CD4-positive, alpha-beta memory T cell (primary cell): Measurements from ENCODE around the gene USP17L17. TPM values are rescaled to one million over a fixed set of nuclear protein-coding genes. Genes with fewer than 3 reads are reported as not detected.
"Not testable (repeated sequence)": the region's sequence is repeated elsewhere in the genome, so short reads cannot be mapped to it uniquely, and the experiment has no call there.

Source experiments
- CTCF ChIA-PET: fragments of 350-600 bp; sonication (Branson Sonifier 250); formaldehyde crosslinking; loops from one replicate; lab custom pipeline; 2021; ENCODE audit warnings: inconsistent platforms; ENCODE audit not compliant: partially characterized antibody; lab: Charles Lee
- POLR2A ChIA-PET: fragments of 350-600 bp; sonication (Branson Sonifier 250); formaldehyde crosslinking; loops from one replicate; lab custom pipeline; 2021; ENCODE audit not compliant: partially characterized antibody; lab: Charles Lee
- DNase-seq, 5 donors: peaks; one replicate each; pipeline versions ENCODE4 v3.0.0 to v3.0.0-alpha.2; 2020 to 2022; ENCODE audit warnings: mixed read lengths in 1 of 5
- H3K27ac ChIP-seq: one replicate; pipeline ENCODE4 v1.7.0; 2013; ENCODE audit warnings: low read depth, low read length
- H3K27me3 ChIP-seq: 2 replicates; pipeline ENCODE4 v1.7.0; 2013; ENCODE audit warnings: mild to moderate bottlenecking, low read length, moderate library complexity; ENCODE audit not compliant: insufficient read depth
- H3K36me3 ChIP-seq: 2 replicates; pipeline ENCODE4 v1.7.0; 2013; ENCODE audit warnings: mild to moderate bottlenecking, low read length, moderate library complexity; ENCODE audit not compliant: insufficient read depth
- H3K4me1 ChIP-seq: 2 replicates; pipeline ENCODE4 v1.7.0; 2013; ENCODE audit warnings: mild to moderate bottlenecking, low read length, moderate library complexity; ENCODE audit not compliant: insufficient read depth
- H3K4me3 ChIP-seq, 2 donors: one replicate each; pipeline ENCODE4 v1.7.0; 2013; ENCODE audit warnings: low read length in 2 of 2, mild to moderate bottlenecking in 1 of 2
- H3K9me3 ChIP-seq, 2 donors: one replicate each; pipeline ENCODE4 v1.7.0; 2013; ENCODE audit warnings: low read length in 2 of 2, control low read depth in 1 of 2; ENCODE audit not compliant: control insufficient read depth in 1 of 2
- H3K27ac Mint-ChIP-seq, 7 donors: one replicate each; pipeline ENCODE4 v1.8.0; 2020 to 2021; ENCODE audit warnings: mixed read lengths in 7 of 7, mild to moderate bottlenecking in 6 of 7, inconsistent platforms in 3 of 7, moderate library complexity in 3 of 7
- H3K27me3 Mint-ChIP-seq, 2 donors: one replicate each; pipeline ENCODE4 v1.8.0; 2020 to 2021; ENCODE audit warnings: mixed read lengths in 2 of 2
- H3K36me3 Mint-ChIP-seq, 2 donors: one replicate each; pipeline ENCODE4 v1.8.0; 2020 to 2021; ENCODE audit warnings: mixed read lengths in 2 of 2, inconsistent platforms in 1 of 2, mild to moderate bottlenecking in 1 of 2
- H3K4me1 Mint-ChIP-seq, 4 donors: one replicate each; pipeline ENCODE4 v1.8.0; 2020 to 2021; ENCODE audit warnings: mixed read lengths in 4 of 4, mild to moderate bottlenecking in 1 of 4
- H3K4me3 Mint-ChIP-seq, 8 donors: one replicate each; pipeline ENCODE4 v1.8.0; 2020 to 2021; ENCODE audit warnings: mixed read lengths in 8 of 8, mild to moderate bottlenecking in 7 of 8, moderate library complexity in 6 of 8, inconsistent platforms in 3 of 8
- H3K9me3 Mint-ChIP-seq, 8 donors: one replicate each; pipeline ENCODE4 v1.8.0; 2020 to 2021; ENCODE audit warnings: mixed read lengths in 8 of 8, mild to moderate bottlenecking in 5 of 8, inconsistent platforms in 3 of 8, moderate library complexity in 1 of 8
- intact Hi-C: fragments of 100-400 bp; cut with micrococcal nuclease; formaldehyde crosslinking; loops from one replicate; pipeline ENCODE4 v1.15.1; 2023
- polyA plus RNA-seq, 2 donors: library from polyadenylated mRNA; unstranded; fragments of 300-500 nt; fragmentation: Illumina TruSeq; gene quantifications; one replicate each; pipeline ENCODE4 v1.2.3, GENCODE V29; 2021
- total RNA-seq, 2 experiments: library from RNA; stranded (reverse); gene quantifications; one replicate each; pipeline ENCODE4 v1.2.3, GENCODE V29; 2021

USP17L17 gene
- total and polyA plus RNA-seq, 4 experiments from 2014 or later = not detected

- H3K27ac ChIP-seq, intact Hi-C loops, H3K9me3 ChIP-seq, H3K4me3 Mint-ChIP-seq, H3K27ac Mint-ChIP-seq, H3K27me3 ChIP-seq, H3K36me3 Mint-ChIP-seq, H3K9me3 Mint-ChIP-seq, H3K4me1 ChIP-seq, POLR2A ChIA-PET, H3K36me3 ChIP-seq, H3K4me3 ChIP-seq, H3K27me3 Mint-ChIP-seq, H3K4me1 Mint-ChIP-seq, CTCF ChIA-PET: not testable (repeated sequence)
- DNase-seq = peak in 1 of 5 donors; percentile 31
Measured at GRCh38 chr4:9238461-9238860, 5.2 kb upstream of the USP17L17 start.

GRCh38 chr4:9247953-9248680 lies 4.4 kb downstream of the USP17L17 start, which contains the start of gene USP17L18:
TSS of gene USP17L18 (plus strand) at chr4:9248630. CDS start at chr4:9248630, 0 bp downstream.
- H3K9me3 Mint-ChIP-seq, H3K36me3 ChIP-seq, intact Hi-C loops, H3K9me3 ChIP-seq, POLR2A ChIA-PET, H3K4me3 Mint-ChIP-seq, H3K4me3 ChIP-seq, CTCF ChIA-PET, H3K27ac ChIP-seq, H3K36me3 Mint-ChIP-seq, H3K4me1 Mint-ChIP-seq, H3K27me3 Mint-ChIP-seq, H3K27ac Mint-ChIP-seq, H3K27me3 ChIP-seq, H3K4me1 ChIP-seq: not testable (repeated sequence)
- DNase-seq = peak in 1 of 5 donors; percentile 10

GRCh38 chr4:9253078-9253477 lies 9.4 kb downstream of the USP17L17 start, which contains the start of gene USP17L19:
TSS of gene USP17L19 (plus strand) at chr4:9253378. CDS start at chr4:9253378, 0 bp downstream.
- DNase-seq, intact Hi-C loops, H3K27ac Mint-ChIP-seq, H3K27ac ChIP-seq, CTCF ChIA-PET, H3K27me3 Mint-ChIP-seq, H3K9me3 Mint-ChIP-seq, H3K4me1 Mint-ChIP-seq, H3K36me3 Mint-ChIP-seq, H3K27me3 ChIP-seq, H3K4me1 ChIP-seq, H3K4me3 ChIP-seq, H3K9me3 ChIP-seq, POLR2A ChIA-PET, H3K4me3 Mint-ChIP-seq, H3K36me3 ChIP-seq: not testable (repeated sequence)

DNA sequence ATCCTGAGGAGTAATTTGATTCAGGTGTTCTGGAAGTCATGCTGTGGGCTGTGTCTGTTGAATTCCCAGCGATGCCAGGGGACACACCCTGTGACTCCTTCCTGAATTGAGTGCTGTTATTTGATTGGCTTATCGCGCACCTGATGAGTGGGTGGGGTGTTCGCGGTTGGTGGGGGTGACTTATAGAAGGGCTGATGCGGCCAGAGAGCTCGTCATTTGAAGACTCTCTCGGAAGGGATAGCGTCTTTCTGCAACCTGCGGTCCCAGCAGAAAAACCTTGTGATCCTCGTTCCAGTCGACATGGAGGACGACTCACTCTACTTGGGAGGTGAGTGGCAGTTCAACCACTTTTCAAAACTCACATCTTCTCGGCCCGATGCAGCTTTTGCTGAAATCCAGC lies 14.1 kb downstream of the USP17L17 start, which contains the start of gene USP17L20:
Gene USP17L20, plus strand, starts transcription at position 301 of the 400 bp plus-strand sequence. Its CDS starts 0 bp downstream, at position 301.
- H3K36me3 ChIP-seq, H3K4me1 ChIP-seq, CTCF ChIA-PET, H3K27ac ChIP-seq, intact Hi-C loops, H3K9me3 ChIP-seq, DNase-seq, H3K4me3 Mint-ChIP-seq, H3K27me3 Mint-ChIP-seq, H3K9me3 Mint-ChIP-seq, H3K27me3 ChIP-seq, POLR2A ChIA-PET, H3K36me3 Mint-ChIP-seq, H3K4me3 ChIP-seq, H3K27ac Mint-ChIP-seq, H3K4me1 Mint-ChIP-seq: not testable (repeated sequence)

GRCh38 chr4:9262572-9262971 lies 18.9 kb downstream of the USP17L17 start, which contains the start of gene USP17L21:
TSS of gene USP17L21 (plus strand) at chr4:9262872. CDS start at chr4:9262872, 0 bp downstream.
- DNase-seq, H3K9me3 Mint-ChIP-seq, H3K9me3 ChIP-seq, H3K27ac Mint-ChIP-seq, H3K27me3 Mint-ChIP-seq, H3K27ac ChIP-seq, H3K36me3 ChIP-seq, H3K4me3 ChIP-seq, CTCF ChIA-PET, H3K4me1 ChIP-seq, H3K36me3 Mint-ChIP-seq, POLR2A ChIA-PET, intact Hi-C loops, H3K4me1 Mint-ChIP-seq, H3K27me3 ChIP-seq, H3K4me3 Mint-ChIP-seq: not testable (repeated sequence)

- H3K4me1 ChIP-seq, POLR2A ChIA-PET, H3K9me3 Mint-ChIP-seq, H3K27me3 Mint-ChIP-seq, H3K4me1 Mint-ChIP-seq, H3K36me3 Mint-ChIP-seq, H3K27me3 ChIP-seq, CTCF ChIA-PET, H3K27ac ChIP-seq, H3K4me3 ChIP-seq, H3K9me3 ChIP-seq, H3K4me3 Mint-ChIP-seq, DNase-seq, intact Hi-C loops, H3K27ac Mint-ChIP-seq, H3K36me3 ChIP-seq: not testable (repeated sequence)
Measured at GRCh38 chr4:9267319-9267718, 23.6 kb downstream of the USP17L17 start, which contains the start of gene USP17L22. TSS of gene USP17L22 (plus strand) at chr4:9267619. CDS start at chr4:9267619, 0 bp downstream.

- H3K27ac Mint-ChIP-seq, H3K4me1 ChIP-seq, CTCF ChIA-PET, H3K27me3 ChIP-seq, H3K27ac ChIP-seq, H3K4me3 Mint-ChIP-seq, H3K36me3 ChIP-seq, H3K27me3 Mint-ChIP-seq, intact Hi-C loops, POLR2A ChIA-PET, H3K9me3 ChIP-seq, H3K4me1 Mint-ChIP-seq, H3K9me3 Mint-ChIP-seq, H3K36me3 Mint-ChIP-seq, H3K4me3 ChIP-seq: not testable (repeated sequence)
- peak in 2 of 5 donors; percentile 6 to 41 for DNase-seq
Measured at GRCh38 chr4:9271719-9272118, 28.0 kb downstream of the USP17L17 start.
